Tibial artery (tissue), 4 donors: ENCODE data around the gene ADAM8.

Experiments
- DNase-seq, 2 donors: peaks; one replicate each; pipeline ENCODE4 v3.0.0-alpha.2; 2019
- H3K27ac ChIP-seq, 2 donors: fragments of 200-600 bp; sonication (generic) in 1 of 2; 1 replicate in 1 of 2; 2 replicates in 1 of 2; pipeline ENCODE4 v1.5.1; 2018 to 2019; ENCODE audit warnings: mild to moderate bottlenecking in 1 of 2
- H3K27me3 ChIP-seq, 2 donors: fragments of 200-600 bp; sonication (generic) in 1 of 2; one replicate each; pipeline versions ENCODE4 v1.5.1 to v1.6.0; 2016 to 2019
- H3K36me3 ChIP-seq, 3 donors: fragments of 200-600 bp; sonication (generic) in 2 of 3; one replicate each; pipeline ENCODE4 v1.5.1; 2016 to 2019; ENCODE audit warnings: mild to moderate bottlenecking in 2 of 3
- H3K4me1 ChIP-seq, 4 donors: fragments of 200-600 bp; sonication (generic) in 2 of 4; 1 replicate in 3 of 4; 2 replicates in 1 of 4; pipeline ENCODE4 v1.5.1; 2016 to 2019
- H3K4me3 ChIP-seq, 2 donors: fragments of 200-600 bp; sonication (generic) in 1 of 2; 1 replicate in 1 of 2; 2 replicates in 1 of 2; pipeline ENCODE4 v1.5.1; 2018 to 2019; ENCODE audit warnings: mild to moderate bottlenecking in 2 of 2
- H3K9me3 ChIP-seq, 3 donors: fragments of 200-600 bp; sonication (generic) in 1 of 3; one replicate each; pipeline ENCODE4 v1.5.1; 2016 to 2019
- CTCF ChIP-seq, 2 experiments: fragments of 200-600 bp in 1 of 2; fragments of 450-650 bp in 1 of 2; IDR thresholded peaks; one replicate each; pipeline ENCODE4 v1.5.1; 2017 to 2019; ENCODE audit warnings: antibody characterized with exemption in 2 of 2, mild to moderate bottlenecking in 1 of 2, moderate library complexity in 1 of 2
- intact Hi-C: fragments of 100-400 bp; cut with DNase I; formaldehyde crosslinking; loops from one replicate; pipeline ENCODE4 v1.15.0; 2023; ENCODE audit warnings: low total_unique reads

The ADAM8 gene

GRCh38 chr10:133252223-133252552 lies 24.5 kb downstream of the ADAM8 start:
- H3K4me1 ChIP-seq: peaks cover 0 to 2% (median under 1%) of the 10 kb centered on the region in 4 donors
- no peaks in the 10 kb centered on the region for H3K36me3 ChIP-seq
- H3K27ac ChIP-seq: no peak overlapping the region
- DNase-seq: no peak
- H3K9me3 ChIP-seq: no peaks in the 10 kb centered on the region
- TF ChIP-seq CTCF (IDR thresholded peaks at IDR 0.05): no peak
- peaks cover 0 to 68% of the 10 kb centered on the region in 2 donors for H3K27me3 ChIP-seq
- intact Hi-C loops: no loop called here
- no peak overlapping the region for H3K4me3 ChIP-seq

GRCh38 chr10:133251388-133252222 lies 25.1 kb downstream of the ADAM8 start:
- Histone ChIP-seq H3K27ac (no peak overlapping the region), H3K4me3 (no peak overlapping the region), H3K27me3 (peaks cover 0 to 73% of the 10 kb centered on the region in 2 donors), H3K4me1 (no peaks in the 10 kb centered on the region), H3K9me3 (no peaks in the 10 kb centered on the region), H3K36me3 (no peaks in the 10 kb centered on the region)
- DNase-seq: no peak
- intact Hi-C loops: no loop called here
- no peak for TF ChIP-seq CTCF (IDR thresholded peaks at IDR 0.05)

GRCh38 chr10:133249975-133250754 lies 26.5 kb downstream of the ADAM8 start:
- intact Hi-C loops: no loop called here
- Histone ChIP-seq H3K9me3 (no peaks in the 10 kb centered on the region), H3K27ac (no peak overlapping the region), H3K4me1 (no peaks in the 10 kb centered on the region), H3K36me3 (no peaks in the 10 kb centered on the region), H3K27me3 (peaks cover 0 to 79% of the 10 kb centered on the region in 2 donors), H3K4me3 (no peak overlapping the region)
- DNase-seq: no peak
- no peak for TF ChIP-seq CTCF (IDR thresholded peaks at IDR 0.05)

GRCh38 chr10:133249094-133249780 lies 27.4 kb downstream of the ADAM8 start:
- DNase-seq: no peak
- no peaks in the 10 kb centered on the region for H3K4me1 ChIP-seq
- no peak overlapping the region for H3K27ac ChIP-seq
- H3K4me3 ChIP-seq: no peak overlapping the region
- no peaks in the 10 kb centered on the region for H3K9me3 ChIP-seq
- H3K27me3 ChIP-seq: peaks cover 0 to 82% of the 10 kb centered on the region in 2 donors
- intact Hi-C loops: no loop called here
- H3K36me3 ChIP-seq: no peaks in the 10 kb centered on the region
- TF ChIP-seq CTCF (IDR thresholded peaks at IDR 0.05): no peak

GRCh38 chr10:133248334-133248715 lies 28.3 kb downstream of the ADAM8 start:
- H3K27ac ChIP-seq: no peak overlapping the region
- no peaks in the 10 kb centered on the region for H3K9me3 ChIP-seq
- no peak for TF ChIP-seq CTCF (IDR thresholded peaks at IDR 0.05)
- no peak overlapping the region for H3K4me3 ChIP-seq
- H3K4me1 ChIP-seq: no peaks in the 10 kb centered on the region
- intact Hi-C loops: no loop called here
- H3K27me3 ChIP-seq: peaks cover 0 to 91% of the 10 kb centered on the region in 2 donors
- DNase-seq: no peak
- H3K36me3 ChIP-seq: no peaks in the 10 kb centered on the region
